ENCODE measurements around the gene KIAA1671.

The KIAA1671 gene

GRCh38 chr22:25061605-25062376, 109.3 kb downstream of the KIAA1671 start:
- Histone ChIP-seq H3K27ac (ENCODE audit: low read depth, low read length) (no peak overlapping the region), H3K9ac (ENCODE audit: low read depth in 1 of 2, low read length in 2 of 2) (no peak overlapping the region), H3K4me1 (ENCODE audit: control insufficient read depth in 1 of 2, insufficient read depth in 2 of 2, low read length in 2 of 2) (peaks cover 0 to 5% of the 10 kb centered on the region in 2 donors), H3K4me3 (ENCODE audit: low read depth in 1 of 2, low read length in 2 of 2) (no peak overlapping the region), H3K27me3 (ENCODE audit: control insufficient read depth in 1 of 2, insufficient read depth in 2 of 2, low read length in 2 of 2) (no peaks in the 10 kb centered on the region), H3K9me3 (ENCODE audit: control insufficient read depth in 1 of 2, low read length in 2 of 2) (no peaks in the 10 kb centered on the region), H3K36me3 (ENCODE audit: control insufficient read depth in 1 of 2, insufficient read depth in 2 of 2, low read length in 2 of 2) (peaks cover 0 to 21% of the 10 kb centered on the region in 2 donors)

- H3K4me1 ChIP-seq (ENCODE audit: control insufficient read depth in 1 of 2, insufficient read depth in 2 of 2, low read length in 2 of 2), result no peaks in the 10 kb centered on the region
- H3K27me3 ChIP-seq (ENCODE audit: control insufficient read depth in 1 of 2, insufficient read depth in 2 of 2, low read length in 2 of 2), result no peaks in the 10 kb centered on the region
- H3K27ac ChIP-seq (ENCODE audit: low read depth, low read length), result no peak overlapping the region
- H3K9me3 ChIP-seq (ENCODE audit: control insufficient read depth in 1 of 2, low read length in 2 of 2), result no peaks in the 10 kb centered on the region
- H3K9ac ChIP-seq (ENCODE audit: low read depth in 1 of 2, low read length in 2 of 2), result no peak overlapping the region
- H3K36me3 ChIP-seq (ENCODE audit: control insufficient read depth in 1 of 2, insufficient read depth in 2 of 2, low read length in 2 of 2), result peaks cover 0 to 21% of the 10 kb centered on the region in 2 donors
- H3K4me3 ChIP-seq (ENCODE audit: low read depth in 1 of 2, low read length in 2 of 2), result no peak overlapping the region
These were observed 110.0 kb downstream of the KIAA1671 start for GRCh38 chr22:25062386-25063085.

DNA sequence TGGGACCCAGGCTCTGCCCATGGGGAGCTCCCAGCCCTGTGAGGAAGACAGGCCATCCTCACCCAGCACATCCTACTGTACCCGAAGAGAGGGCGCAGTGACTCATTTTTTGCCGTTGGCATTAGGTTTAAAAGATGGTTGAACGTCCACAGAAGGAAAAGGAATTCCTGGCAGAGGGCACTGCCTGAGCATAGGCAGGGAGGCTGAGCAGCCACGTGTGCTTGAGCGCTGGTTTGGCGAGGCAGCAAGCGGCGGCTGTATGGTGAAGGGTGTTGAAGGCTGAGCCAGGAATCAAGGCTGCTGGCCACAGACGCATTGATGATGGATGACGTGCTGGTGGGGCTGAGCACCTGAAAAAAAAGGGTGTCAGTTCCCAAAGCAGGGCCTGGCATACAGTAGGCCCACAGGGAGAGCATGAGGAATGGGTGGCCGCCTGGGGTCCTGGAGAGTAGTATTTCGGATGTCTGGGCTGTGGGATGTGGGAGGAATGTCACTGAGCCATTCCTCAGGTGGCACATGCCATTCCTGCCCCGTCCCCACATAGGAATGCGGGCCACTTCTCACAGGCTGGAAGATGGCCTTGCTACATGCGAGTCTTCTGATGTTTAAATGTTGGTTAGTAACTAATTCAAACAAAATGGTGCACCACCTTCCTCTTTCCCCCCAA, 112.5 kb downstream of the KIAA1671 start:
- Histone ChIP-seq H3K4me3 (ENCODE audit: low read depth in 1 of 2, low read length in 2 of 2) (no peak overlapping the region), H3K9me3 (ENCODE audit: control insufficient read depth in 1 of 2, low read length in 2 of 2) (no peaks in the 10 kb centered on the region), H3K9ac (ENCODE audit: low read depth in 1 of 2, low read length in 2 of 2) (no peak overlapping the region), H3K27ac (ENCODE audit: low read depth, low read length) (no peak overlapping the region), H3K4me1 (ENCODE audit: control insufficient read depth in 1 of 2, insufficient read depth in 2 of 2, low read length in 2 of 2) (peaks cover 0 to 9% of the 10 kb centered on the region in 2 donors), H3K27me3 (ENCODE audit: control insufficient read depth in 1 of 2, insufficient read depth in 2 of 2, low read length in 2 of 2) (no peaks in the 10 kb centered on the region), H3K36me3 (ENCODE audit: control insufficient read depth in 1 of 2, insufficient read depth in 2 of 2, low read length in 2 of 2) (peaks cover 0 to 24% of the 10 kb centered on the region in 2 donors)

GRCh38 chr22:25066861-25067435, 114.4 kb downstream of the KIAA1671 start:
- Histone ChIP-seq H3K9ac (ENCODE audit: low read depth in 1 of 2, low read length in 2 of 2) (no peak overlapping the region), H3K9me3 (ENCODE audit: control insufficient read depth in 1 of 2, low read length in 2 of 2) (no peaks in the 10 kb centered on the region), H3K27ac (ENCODE audit: low read depth, low read length) (no peak overlapping the region), H3K27me3 (ENCODE audit: control insufficient read depth in 1 of 2, insufficient read depth in 2 of 2, low read length in 2 of 2) (no peaks in the 10 kb centered on the region), H3K4me1 (ENCODE audit: control insufficient read depth in 1 of 2, insufficient read depth in 2 of 2, low read length in 2 of 2) (peaks cover 0 to 9% of the 10 kb centered on the region in 2 donors), H3K4me3 (ENCODE audit: low read depth in 1 of 2, low read length in 2 of 2) (no peak overlapping the region), H3K36me3 (ENCODE audit: control insufficient read depth in 1 of 2, insufficient read depth in 2 of 2, low read length in 2 of 2) (peaks cover 0 to 22% of the 10 kb centered on the region in 2 donors)

GRCh38 chr22:25067851-25068421, 115.4 kb downstream of the KIAA1671 start:
- no peak overlapping the region for H3K4me3 ChIP-seq (ENCODE audit: low read depth in 1 of 2, low read length in 2 of 2)
- H3K27ac ChIP-seq (ENCODE audit: low read depth, low read length), result no peak overlapping the region
- no peaks in the 10 kb centered on the region for H3K9me3 ChIP-seq (ENCODE audit: control insufficient read depth in 1 of 2, low read length in 2 of 2)
- H3K27me3 ChIP-seq (ENCODE audit: control insufficient read depth in 1 of 2, insufficient read depth in 2 of 2, low read length in 2 of 2), result no peaks in the 10 kb centered on the region
- H3K36me3 ChIP-seq (ENCODE audit: control insufficient read depth in 1 of 2, insufficient read depth in 2 of 2, low read length in 2 of 2), result peaks cover 0 to 24% of the 10 kb centered on the region in 2 donors
- H3K4me1 ChIP-seq (ENCODE audit: control insufficient read depth in 1 of 2, insufficient read depth in 2 of 2, low read length in 2 of 2), result peaks cover 0 to 9% of the 10 kb centered on the region in 2 donors
- no peak overlapping the region for H3K9ac ChIP-seq (ENCODE audit: low read depth in 1 of 2, low read length in 2 of 2)

DNA sequence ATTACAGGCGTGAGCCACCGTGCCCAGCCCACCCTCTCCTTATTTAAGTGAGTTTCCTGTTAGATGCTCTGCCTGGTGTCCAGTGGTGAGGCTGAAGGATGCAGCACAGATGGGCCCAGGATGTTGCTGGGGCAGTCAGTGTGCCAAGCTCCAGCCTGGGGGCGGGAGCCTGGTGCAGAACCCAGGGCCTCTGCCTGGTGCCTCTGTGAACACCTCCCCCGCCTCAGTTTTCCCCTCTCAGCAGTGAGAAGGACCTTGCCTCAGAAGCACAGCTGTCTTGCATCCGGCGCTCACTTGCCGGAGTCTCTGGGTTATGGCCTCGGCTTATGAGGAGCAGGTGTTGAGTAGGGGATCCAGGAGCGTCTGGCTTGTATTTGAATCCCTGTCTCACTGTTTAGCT, 116.2 kb downstream of the KIAA1671 start:
- no peak overlapping the region for H3K4me3 ChIP-seq (ENCODE audit: low read depth in 1 of 2, low read length in 2 of 2)
- peaks cover 0 to 18% of the 10 kb centered on the region in 2 donors for H3K36me3 ChIP-seq (ENCODE audit: control insufficient read depth in 1 of 2, insufficient read depth in 2 of 2, low read length in 2 of 2)
- H3K27ac ChIP-seq (ENCODE audit: low read depth, low read length), result no peak overlapping the region
- H3K9ac ChIP-seq (ENCODE audit: low read depth in 1 of 2, low read length in 2 of 2), result peak overlapping the region in 1 of 2 donors; percentile 10
- no peaks in the 10 kb centered on the region for H3K27me3 ChIP-seq (ENCODE audit: control insufficient read depth in 1 of 2, insufficient read depth in 2 of 2, low read length in 2 of 2)
- peaks cover 0 to 9% of the 10 kb centered on the region in 2 donors for H3K4me1 ChIP-seq (ENCODE audit: control insufficient read depth in 1 of 2, insufficient read depth in 2 of 2, low read length in 2 of 2)
- no peaks in the 10 kb centered on the region for H3K9me3 ChIP-seq (ENCODE audit: control insufficient read depth in 1 of 2, low read length in 2 of 2)

DNA sequence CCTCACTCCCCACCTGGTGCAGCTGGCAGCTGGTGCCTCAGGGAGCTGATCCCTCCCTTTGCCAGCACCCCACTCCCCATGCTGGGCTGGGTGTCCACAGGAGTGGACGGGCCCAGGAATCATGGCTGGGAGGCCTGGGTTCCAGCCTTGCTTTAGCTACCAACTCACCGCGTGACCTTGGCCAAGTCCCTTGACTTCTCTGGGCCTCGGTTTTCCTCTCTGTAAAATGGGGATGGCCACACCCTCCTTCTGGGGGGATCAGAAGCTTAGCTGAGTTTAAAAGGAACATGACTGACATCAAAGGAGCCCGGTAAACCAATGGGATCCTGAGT, 116.9 kb downstream of the KIAA1671 start:
- no peaks in the 10 kb centered on the region for H3K27me3 ChIP-seq (ENCODE audit: control insufficient read depth in 1 of 2, insufficient read depth in 2 of 2, low read length in 2 of 2)
- H3K9ac ChIP-seq (ENCODE audit: low read depth in 1 of 2, low read length in 2 of 2), result no peak overlapping the region
- H3K27ac ChIP-seq (ENCODE audit: low read depth, low read length), result no peak overlapping the region

DNA sequence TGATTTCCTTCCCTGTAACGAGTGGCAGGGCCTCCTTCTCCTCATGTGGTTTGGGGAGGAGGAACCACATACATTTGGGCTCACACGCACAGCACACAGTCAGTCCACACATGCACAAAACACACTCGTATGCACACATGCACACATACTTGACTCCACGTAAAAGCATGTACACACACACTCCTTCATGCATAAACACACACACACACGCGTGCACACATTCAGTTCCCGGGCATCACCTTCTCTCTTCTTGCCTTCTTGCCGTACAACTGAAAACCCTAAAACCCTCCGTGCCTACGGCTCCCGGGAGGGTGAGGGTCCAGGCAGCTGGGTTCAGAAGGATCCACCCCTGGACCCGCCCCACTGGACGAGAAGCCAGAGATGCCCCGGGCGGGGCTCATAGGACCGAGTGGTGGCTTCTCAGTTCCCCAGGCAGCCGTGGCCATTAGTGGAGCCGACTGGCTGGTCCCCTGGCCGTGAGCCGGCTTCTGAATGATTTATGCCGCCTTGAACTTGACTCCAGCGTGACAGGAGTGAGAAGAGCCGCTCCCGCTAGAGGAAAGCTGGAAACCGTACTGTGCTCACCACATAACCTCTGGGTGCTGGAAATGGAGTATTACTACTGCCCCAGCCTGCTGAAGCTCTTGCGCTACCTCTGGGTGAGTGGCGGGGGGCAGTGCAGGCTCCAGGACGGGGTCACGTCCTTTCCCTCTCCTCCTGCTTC, 117.4 kb downstream of the KIAA1671 start:
- peak overlapping the region; percentile 4 to 51 for H3K4me3 ChIP-seq (ENCODE audit: low read depth in 1 of 2, low read length in 2 of 2)
- H3K27me3 ChIP-seq (ENCODE audit: control insufficient read depth in 1 of 2, insufficient read depth in 2 of 2, low read length in 2 of 2), result no peaks in the 10 kb centered on the region
- peak overlapping the region in 1 of 2 donors; percentile 35 for H3K9ac ChIP-seq (ENCODE audit: low read depth in 1 of 2, low read length in 2 of 2)
- peaks cover 0 to 9% of the 10 kb centered on the region in 2 donors for H3K4me1 ChIP-seq (ENCODE audit: control insufficient read depth in 1 of 2, insufficient read depth in 2 of 2, low read length in 2 of 2)
- no peak overlapping the region for H3K27ac ChIP-seq (ENCODE audit: low read depth, low read length)
- H3K36me3 ChIP-seq (ENCODE audit: control insufficient read depth in 1 of 2, insufficient read depth in 2 of 2, low read length in 2 of 2), result peaks cover 0 to 17% of the 10 kb centered on the region in 2 donors
- H3K9me3 ChIP-seq (ENCODE audit: control insufficient read depth in 1 of 2, low read length in 2 of 2), result no peaks in the 10 kb centered on the region

More for the DNA sequence above, 116.9 kb downstream of the KIAA1671 start:
- Histone ChIP-seq H3K4me1 (ENCODE audit: control insufficient read depth in 1 of 2, insufficient read depth in 2 of 2, low read length in 2 of 2) (peaks cover 0 to 9% of the 10 kb centered on the region in 2 donors), H3K4me3 (ENCODE audit: low read depth in 1 of 2, low read length in 2 of 2) (peak overlapping the region in 1 of 2 donors; percentile 51), H3K36me3 (ENCODE audit: control insufficient read depth in 1 of 2, insufficient read depth in 2 of 2, low read length in 2 of 2) (peaks cover 0 to 17% of the 10 kb centered on the region in 2 donors), H3K9me3 (ENCODE audit: control insufficient read depth in 1 of 2, low read length in 2 of 2) (no peaks in the 10 kb centered on the region)

DNA sequence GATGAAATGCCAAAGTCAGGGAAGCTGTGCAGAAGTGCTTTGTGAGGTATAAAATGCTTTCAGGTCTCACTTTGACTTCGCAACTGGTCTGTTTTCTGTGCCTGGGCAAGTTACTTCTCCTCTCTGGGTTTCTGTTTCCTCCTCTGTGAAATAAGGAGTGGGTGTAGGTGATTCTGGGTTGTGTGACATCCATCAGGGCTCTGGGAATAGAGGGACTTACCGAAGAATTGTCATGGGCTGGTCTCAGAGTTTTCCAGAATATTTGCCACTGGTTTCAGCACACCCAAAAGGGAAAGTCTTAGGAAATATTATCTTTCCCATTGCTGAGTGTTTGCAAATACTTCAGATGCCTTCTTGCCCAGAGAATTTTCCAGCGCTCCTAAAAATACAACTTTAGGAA, 118.4 kb downstream of the KIAA1671 start:
- Histone ChIP-seq H3K27me3 (ENCODE audit: control insufficient read depth in 1 of 2, insufficient read depth in 2 of 2, low read length in 2 of 2) (no peaks in the 10 kb centered on the region), H3K4me1 (ENCODE audit: control insufficient read depth in 1 of 2, insufficient read depth in 2 of 2, low read length in 2 of 2) (peaks cover 0 to 9% of the 10 kb centered on the region in 2 donors), H3K27ac (ENCODE audit: low read depth, low read length) (no peak overlapping the region), H3K36me3 (ENCODE audit: control insufficient read depth in 1 of 2, insufficient read depth in 2 of 2, low read length in 2 of 2) (peaks cover 0 to 20% of the 10 kb centered on the region in 2 donors), H3K4me3 (ENCODE audit: low read depth in 1 of 2, low read length in 2 of 2) (no peak overlapping the region), H3K9ac (ENCODE audit: low read depth in 1 of 2, low read length in 2 of 2) (peak overlapping the region in 1 of 2 donors; percentile 35), H3K9me3 (ENCODE audit: control insufficient read depth in 1 of 2, low read length in 2 of 2) (no peaks in the 10 kb centered on the region)
